GM12801 (cell line): ENCODE results near the gene CYP26C1.

Experiments used
- CTCF ChIP-seq: IDR thresholded peaks from one replicate; pipeline ENCODE4 v1.5.1; 2011; ENCODE audit warnings: control low read depth; ENCODE audit not compliant: insufficient read length; ENCODE audit errors: extremely low read depth

Gene CYP26C1

GRCh38 chr10:93110472-93111146, 50.0 kb downstream of the CYP26C1 start:
- TF ChIP-seq CTCF = no peak

- TF ChIP-seq CTCF = no peak
Measured at GRCh38 chr10:93113042-93113441, 52.4 kb downstream of the CYP26C1 start.

GRCh38 chr10:93115661-93116383, 55.2 kb downstream of the CYP26C1 start:
- no peak for TF ChIP-seq CTCF
